Urothelium cell line (cell line): ENCODE measurements around the gene LSM7.
A peak's percentile ranks its signal among the peaks of the same experiment; 100 is the strongest.

ENCODE experiments used
- DNase-seq: peaks from one replicate; pipeline ENCODE4 v3.0.0; 2011; ENCODE audit warnings: low spot score, mixed read lengths
- FAIRE-seq: peaks from 2 replicates; lab custom pipeline; 2011; peaks lifted over from hg19 to GRCh38; lab: Jason Lieb, UNC

The LSM7 gene

GRCh38 chr19:2328401-2329148, at the start of gene LSM7, which contains the start of gene SPPL2B:
LSM7 (minus strand) TSS chr19:2328586; CDS start chr19:2328566, 20 bp downstream.
SPPL2B (plus strand) TSS chr19:2328684; CDS start chr19:2328710, 26 bp downstream.
- DNase-seq = peak; percentile 95
- FAIRE-seq = no peak

- FAIRE-seq (no peak), DNase-seq (no peak)
Observed at GRCh38 chr19:2376784-2377519, 48.6 kb upstream of the LSM7 start.

GRCh38 chr19:2375353-2376121, 47.2 kb upstream of the LSM7 start:
- no peak for DNase-seq
- FAIRE-seq = peak; percentile 77

GRCh38 chr19:2374808-2375207, 46.4 kb upstream of the LSM7 start:
- DNase-seq (no peak), FAIRE-seq (no peak)

GRCh38 chr19:2372076-2372612, 43.8 kb upstream of the LSM7 start:
- FAIRE-seq (no peak), DNase-seq (no peak)

GRCh38 chr19:2371656-2372055, 43.3 kb upstream of the LSM7 start:
- FAIRE-seq = no peak
- DNase-seq = no peak

GRCh38 chr19:2365201-2365970, 37.0 kb upstream of the LSM7 start:
- no peak for DNase-seq
- FAIRE-seq = no peak

GRCh38 chr19:2363419-2363818, 35.0 kb upstream of the LSM7 start:
- no peak for FAIRE-seq

GRCh38 chr19:2362970-2363300, 34.5 kb upstream of the LSM7 start:
- no peak for FAIRE-seq
- no peak for DNase-seq

More at GRCh38 chr19:2363419-2363818, 35.0 kb upstream of the LSM7 start:
- no peak for DNase-seq

- no peak for DNase-seq
- peak; percentile 53 for FAIRE-seq
Observed at GRCh38 chr19:2362046-2362969, 33.9 kb upstream of the LSM7 start.

GRCh38 chr19:2361246-2362045, 33.1 kb upstream of the LSM7 start:
- DNase-seq = no peak

GRCh38 chr19:2360833-2361232, 32.4 kb upstream of the LSM7 start:
- no peak for FAIRE-seq
- no peak for DNase-seq

More at GRCh38 chr19:2361246-2362045, 33.1 kb upstream of the LSM7 start:
- FAIRE-seq = no peak

- no peak for FAIRE-seq
- no peak for DNase-seq
Observed at GRCh38 chr19:2359992-2360685, 31.8 kb upstream of the LSM7 start, which contains the start of gene TMPRSS9. TMPRSS9 (plus strand) TSS chr19:2360265; CDS start chr19:2389786, 29,521 bp downstream.

- FAIRE-seq (no peak), DNase-seq (no peak)
Observed at GRCh38 chr19:2358548-2359173, 30.3 kb upstream of the LSM7 start.

- DNase-seq (no peak), FAIRE-seq (peak; percentile 66)
Observed at GRCh38 chr19:2357279-2358206, 29.2 kb upstream of the LSM7 start.

- FAIRE-seq (no peak), DNase-seq (no peak)
Observed at GRCh38 chr19:2356036-2356646, 27.8 kb upstream of the LSM7 start.
